H1 (cell line): Measurements from ENCODE around the gene CA10. TPM values are rescaled to one million over a fixed set of nuclear protein-coding genes. Genes with fewer than 3 reads are reported as not detected.

Experiments
- CTCF ChIA-PET: fragments of 300-600 bp; sonication (Branson Sonifier 250); formaldehyde crosslinking; loops from one replicate; lab custom pipeline; 2021; ENCODE audit not compliant: partially characterized antibody; lab: Charles Lee
- POLR2A ChIA-PET: fragments of 300-600 bp; sonication (Branson Sonifier 250); formaldehyde crosslinking; loops from one replicate; lab custom pipeline; 2021; ENCODE audit warnings: inconsistent platforms; ENCODE audit not compliant: partially characterized antibody; lab: Charles Lee
- DNase-seq, 2 experiments: peaks; one replicate each; pipeline versions ENCODE4 v3.0.0 to v3.0.0-alpha.2; 2010 to 2022; ENCODE audit warnings: low spot score in 2 of 2, low read depth in 1 of 2, mixed read lengths in 1 of 2
- FAIRE-seq: peaks from 2 replicates; lab custom pipeline; 2011; peaks lifted over from hg19 to GRCh38; lab: Jason Lieb, UNC
- H2AFZ ChIP-seq: 2 replicates; pipeline ENCODE4 v1.8.1; 2012; ENCODE audit warnings: low read length, inconsistent platforms
- H2AK5ac ChIP-seq: 2 replicates; pipeline ENCODE4 v1.6.1; 2013; ENCODE audit warnings: low read depth, low read length
- H2BK120ac ChIP-seq: replicated peaks from 2 replicates; pipeline ENCODE3; 2013; ENCODE audit warnings: low read depth, low read length, inconsistent platforms
- H2BK12ac ChIP-seq: 2 replicates; pipeline ENCODE4 v1.6.1; 2013; ENCODE audit warnings: low read depth, low read length
- H2BK15ac ChIP-seq: 2 replicates; pipeline ENCODE4 v1.6.1; 2013; ENCODE audit warnings: low read length
- H2BK20ac ChIP-seq: 2 replicates; pipeline ENCODE4 v1.6.1; 2013; ENCODE audit warnings: low read length
- H2BK5ac ChIP-seq: 2 replicates; pipeline ENCODE4 v1.6.1; 2013; ENCODE audit warnings: low read depth, low read length
- H3K14ac ChIP-seq: 2 replicates; pipeline ENCODE4 v1.6.1; 2013; ENCODE audit warnings: inconsistent platforms; ENCODE audit not compliant: insufficient read length
- H3K18ac ChIP-seq: 2 replicates; pipeline ENCODE4 v1.6.1; 2013; ENCODE audit warnings: low read length; ENCODE audit errors: extremely low read depth
- H3K23ac ChIP-seq: 2 replicates; pipeline ENCODE4 v1.6.1; 2013; ENCODE audit warnings: inconsistent platforms; ENCODE audit not compliant: insufficient read length
- H3K23me2 ChIP-seq: 2 replicates; pipeline ENCODE4 v1.6.1; 2013; ENCODE audit warnings: low read depth, low read length
- H3K27ac ChIP-seq: 2 replicates; pipeline ENCODE4 v1.6.1; 2011; ENCODE audit warnings: low read depth, low read length, inconsistent platforms
- H3K27me3 ChIP-seq, 4 experiments: replicated peaks in 1 of 4; 1 replicate in 1 of 4; 2 replicates in 3 of 4; pipeline versions ENCODE4 v1.6.1 to v1.8.1; 2011 to 2013; ENCODE audit warnings: low read length in 3 of 4, mild to moderate bottlenecking in 3 of 4, inconsistent platforms in 2 of 4, mixed read lengths in 2 of 4, moderate library complexity in 1 of 4; ENCODE audit not compliant: control insufficient read depth in 3 of 4, insufficient read depth in 3 of 4; ENCODE audit errors: extremely low read depth in 1 of 4
- H3K36me3 ChIP-seq, 4 experiments: 2 replicates each; pipeline versions ENCODE4 v1.6.1 to v1.8.1; 2011 to 2013; ENCODE audit warnings: mild to moderate bottlenecking in 4 of 4, low read length in 3 of 4, moderate library complexity in 2 of 4, control low read depth in 1 of 4, inconsistent platforms in 1 of 4; ENCODE audit not compliant: insufficient read depth in 4 of 4, control insufficient read depth in 2 of 4
- H3K4ac ChIP-seq: replicated peaks from 2 replicates; pipeline ENCODE3; 2013; ENCODE audit warnings: low read length, low read depth, mixed read lengths, inconsistent platforms; ENCODE audit not compliant: insufficient read length
- H3K4me1 ChIP-seq, 4 experiments: replicated peaks in 1 of 4; 1 replicate in 1 of 4; 2 replicates in 3 of 4; pipeline versions ENCODE4 v1.6.1 to v1.8.1; 2011 to 2013; ENCODE audit warnings: low read length in 3 of 4, inconsistent platforms in 2 of 4, mixed read lengths in 1 of 4; ENCODE audit not compliant: insufficient read depth in 4 of 4, control insufficient read depth in 3 of 4
- H3K4me2 ChIP-seq, 2 experiments: 2 replicates each; pipeline versions ENCODE4 v1.6.1 to v1.8.1; 2011 to 2013; ENCODE audit warnings: low read depth in 2 of 2, low read length in 2 of 2, control low read depth in 1 of 2, inconsistent platforms in 1 of 2, mild to moderate bottlenecking in 1 of 2; ENCODE audit not compliant: insufficient read depth in 1 of 2
- H3K4me3 ChIP-seq, 4 experiments: fragments of 200-600, 300-600 bp in 1 of 4; sonication (generic), shearing (Covaris generic), sonication (Bioruptor Twin) in 1 of 4; 2 replicates each; pipeline versions ENCODE4 v1.5.1 to v1.8.1; 2011 to 2016; ENCODE audit warnings: low read length in 4 of 4, low read depth in 3 of 4, control low read depth in 2 of 4, inconsistent platforms in 2 of 4, mild to moderate bottlenecking in 2 of 4, mixed read lengths in 1 of 4, moderate library complexity in 1 of 4; ENCODE audit not compliant: insufficient read depth in 2 of 4; ENCODE audit errors: extremely low read depth in 1 of 4
- H3K56ac ChIP-seq: replicated peaks from 2 replicates; pipeline ENCODE3; 2013; ENCODE audit warnings: low read depth, mild to moderate bottlenecking, mixed read lengths, low read length, inconsistent platforms; ENCODE audit not compliant: insufficient read length
- H3K79me1 ChIP-seq: 2 replicates; pipeline ENCODE4 v1.6.1; 2013; ENCODE audit warnings: low read depth, low read length, control low read depth
- H3K79me2 ChIP-seq, 2 experiments: 2 replicates each; pipeline versions ENCODE4 v1.6.1 to v1.8.1; 2012 to 2013; ENCODE audit warnings: low read length in 2 of 2, mild to moderate bottlenecking in 2 of 2, inconsistent platforms in 1 of 2; ENCODE audit not compliant: insufficient read depth in 2 of 2, control insufficient read depth in 1 of 2
- H3K9ac ChIP-seq, 4 experiments: replicated peaks in 1 of 4; 1 replicate in 1 of 4; 2 replicates in 3 of 4; pipeline versions ENCODE4 v1.6.1 to v1.8.1; 2011 to 2013; ENCODE audit warnings: low read depth in 3 of 4, low read length in 3 of 4, control low read depth in 2 of 4, mild to moderate bottlenecking in 2 of 4, moderate library complexity in 2 of 4, inconsistent platforms in 1 of 4; ENCODE audit errors: extremely low read depth in 1 of 4
- H3K9me3 ChIP-seq, 2 experiments: 2 replicates each; pipeline versions ENCODE4 v1.6.1 to v1.8.1; 2012 to 2013; ENCODE audit warnings: mild to moderate bottlenecking in 2 of 2, moderate library complexity in 2 of 2, control low read depth in 1 of 2, inconsistent platforms in 1 of 2, low read depth in 1 of 2, low read length in 1 of 2, mixed read lengths in 1 of 2; ENCODE audit not compliant: insufficient read depth in 2 of 2
- H4K20me1 ChIP-seq, 2 experiments: replicated peaks in 1 of 2; 2 replicates each; pipeline versions ENCODE3 to v1.8.1; 2011 to 2013; ENCODE audit warnings: inconsistent platforms in 2 of 2, low read length in 2 of 2, mild to moderate bottlenecking in 1 of 2; ENCODE audit not compliant: insufficient read depth in 2 of 2, control insufficient read depth in 1 of 2
- H4K5ac ChIP-seq: 2 replicates; pipeline ENCODE4 v1.6.1; 2013; ENCODE audit warnings: low read length, low read depth, mixed read lengths, inconsistent platforms; ENCODE audit not compliant: insufficient read length
- H4K8ac ChIP-seq: 2 replicates; pipeline ENCODE4 v1.8.0; 2013; ENCODE audit warnings: mild to moderate bottlenecking, moderate library complexity, low read length, inconsistent platforms; ENCODE audit not compliant: insufficient read depth; ENCODE audit errors: extremely low read depth
- H4K91ac ChIP-seq: replicated peaks from 2 replicates; pipeline ENCODE3; 2013; ENCODE audit warnings: low read length, mixed read lengths, inconsistent platforms; ENCODE audit not compliant: insufficient read length
- POU5F1 ChIP-seq: IDR thresholded peaks from 2 replicates; pipeline ENCODE4 v1.6.1; 2011; ENCODE audit warnings: low read depth, mild to moderate bottlenecking, low read length, moderate library complexity
- WGBS, 2 experiments: shearing (Covaris generic) in 1 of 2; methylation state at CpG; one replicate each; pipeline versions ENCODE4 v1.1.6 to v1.1.7; 2013 to 2015; ENCODE audit warnings: low lambda C conversion rate in 2 of 2, mixed read lengths in 2 of 2, inconsistent platforms in 1 of 2, low coverage in 1 of 2, missing lambda C conversion rate in 1 of 2; ENCODE audit not compliant: insufficient replicate concordance in 2 of 2, insufficient coverage in 1 of 2, insufficient read length in 1 of 2; ENCODE audit errors: extremely low coverage in 1 of 2, missing lambda C conversion rate in 1 of 2; 5-methylcytosine and 5-hydroxymethylcytosine counted together
- polyA plus RNA-seq, 7 experiments: library from polyadenylated mRNA; depleted of rRNA in 3 of 7; stranded (reverse) in 5 of 7; unstranded in 2 of 7; fragments of >200 nt in 5 of 7; fragments of 200-250 nt in 2 of 7; gene quantifications; 1 replicate in 5 of 7; 2 replicates in 1 of 7; 4 replicates in 1 of 7; pipeline versions ENCODE4 v1.2.1 to v1.2.3, GENCODE V29; 2011 to 2013; ENCODE audit warnings: missing spikeins in 2 of 7, mixed read lengths in 2 of 7
- total RNA-seq: library from RNA; stranded (reverse); fragmentation: NEBNext Ultra II Directional; extraction: Animal tissue kit (Norgen Biotek cat#: 25700); gene quantifications from 2 replicates; pipeline ENCODE4 v1.2.1, GENCODE V29; 2021

Gene CA10
- total and polyA plus RNA-seq, 2 of the 8 experiments (the other 6 are each of a cell fraction or from before 2014, with no cell fraction given): 0.60 to 0.63 TPM

DNA sequence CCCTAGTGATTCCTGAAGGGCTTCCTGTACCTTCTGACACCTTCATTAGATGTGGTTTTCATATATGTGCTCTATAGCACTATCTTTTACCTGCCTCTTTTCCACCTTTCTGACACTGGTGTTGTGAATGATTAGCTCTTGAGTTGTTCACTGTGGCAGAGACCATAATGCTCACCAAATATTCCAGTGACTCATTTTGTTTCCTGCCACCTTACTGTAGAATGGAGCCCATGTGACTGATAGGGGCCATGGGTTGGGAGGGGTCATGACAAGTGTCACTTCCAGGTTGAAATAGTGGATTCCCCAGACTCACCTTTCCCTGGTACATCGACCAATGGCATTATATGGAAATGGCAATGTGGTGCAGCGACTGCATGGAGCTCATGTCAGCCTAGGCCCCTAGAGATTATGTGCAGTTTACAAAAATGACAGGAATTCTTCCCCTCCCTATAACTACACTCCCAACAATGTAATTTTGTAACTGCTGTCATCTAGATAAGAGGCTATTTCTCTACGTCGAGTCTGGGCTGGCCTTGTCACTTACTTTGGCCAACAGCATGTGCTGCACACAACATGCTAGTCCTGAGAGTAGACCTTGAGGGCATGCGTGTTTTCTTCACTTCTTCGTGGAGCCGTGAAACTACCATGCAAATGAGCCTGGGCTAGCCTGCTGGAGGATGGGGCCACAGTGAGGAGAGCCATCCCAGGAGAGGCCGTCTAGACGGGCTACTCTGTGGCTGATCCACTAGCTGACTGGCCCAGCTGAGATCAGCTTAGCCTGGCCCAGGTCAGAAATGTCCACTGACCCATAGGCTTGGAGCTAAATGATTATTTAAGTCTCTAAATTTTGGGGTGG is 409.5 kb downstream of the CA10 start:
- Histone ChIP-seq H3K79me2 (no peaks in the 10 kb centered on the region), H2AFZ (no peak overlapping the region), H3K27ac (no peak overlapping the region), H3K9ac (no peak overlapping the region), H2BK120ac (no peak overlapping the region), H2BK5ac (no peak overlapping the region), H2AK5ac (no peak overlapping the region), H3K56ac (no peak overlapping the region), H3K79me1 (no peaks in the 10 kb centered on the region), H2BK20ac (no peak overlapping the region), H3K36me3 (no peaks in the 10 kb centered on the region), H2BK15ac (no peak overlapping the region), H3K4ac (no peak overlapping the region), H4K91ac (no peak overlapping the region), H4K5ac (no peak overlapping the region), H4K8ac (no peak overlapping the region), H2BK12ac (no peak overlapping the region), H4K20me1 (no peaks in the 10 kb centered on the region), H3K23ac (no peak overlapping the region), H3K18ac (no peak overlapping the region), H3K4me3 (no peak overlapping the region), H3K4me2 (no peak overlapping the region), H3K23me2 (no peaks in the 10 kb centered on the region), H3K4me1 (peaks cover 0 to 6% (median 5%) of the 10 kb centered on the region in 4 experiments; a peak in 4 of 7 replicates), H3K9me3 (no peaks in the 10 kb centered on the region), H3K14ac (no peak overlapping the region), H3K27me3 (no peaks in the 10 kb centered on the region)
- DNase-seq (no peak), FAIRE-seq (no peak)
- ChIA-PET POLR2A (interaction anchor here (1.0 kb wide), 1 partner anchor 10 kb away, joined by 3 read pairs; no protein-coding TSS in a partner anchor), CTCF (interaction anchor here (0.6 to 3.4 kb wide), 8 partner anchors 15 to 358 kb away, joined by 3 to 8 read pairs (median 3); no protein-coding TSS in a partner anchor)
- TF ChIP-seq POU5F1: no peak
- 95% methylated on average over 9 of the region's 9 CpGs; no CpG with 5 or more reads in 1 of the 2 experiments for WGBS, 2 experiments
